Activated naive CD4-positive, alpha-beta T cell treated with anti-CD3 and anti-CD28 coated beads for 36 hours (primary cell): ENCODE results near the gene OSM. TPM values are rescaled to one million over a fixed set of nuclear protein-coding genes. Genes with fewer than 3 reads are reported as not detected.
A peak's percentile ranks its signal among the peaks of the same experiment; 100 is the strongest.

Experiments
- CTCF ChIA-PET: fragments of 350-600 bp; sonication (Branson Sonifier 250); formaldehyde crosslinking; loops from one replicate; lab custom pipeline; 2021; ENCODE audit warnings: antibody characterized with exemption; lab: Charles Lee
- DNase-seq: peaks from one replicate; pipeline ENCODE4 v3.0.0-alpha.2; 2020
- H3K27ac Mint-ChIP-seq: one replicate; pipeline ENCODE4 v1.8.0; 2021; ENCODE audit warnings: mild to moderate bottlenecking, mixed read lengths
- H3K27me3 Mint-ChIP-seq: one replicate; pipeline ENCODE4 v1.8.0; 2021; ENCODE audit warnings: low read depth, mixed read lengths
- H3K36me3 Mint-ChIP-seq: one replicate; pipeline ENCODE4 v1.8.0; 2021; ENCODE audit warnings: low read depth, mixed read lengths
- H3K4me1 Mint-ChIP-seq: one replicate; pipeline ENCODE4 v1.8.0; 2021; ENCODE audit warnings: low read depth, mixed read lengths
- H3K4me3 Mint-ChIP-seq: one replicate; pipeline ENCODE4 v1.8.0; 2021; ENCODE audit warnings: mild to moderate bottlenecking, moderate library complexity, mixed read lengths
- H3K9me3 Mint-ChIP-seq: one replicate; pipeline ENCODE4 v1.8.0; 2021; ENCODE audit warnings: mixed read lengths
- intact Hi-C: fragments of 100-400 bp; cut with micrococcal nuclease; formaldehyde crosslinking; loops from one replicate; pipeline ENCODE4 v1.15.1; 2023
- total RNA-seq, 2 experiments: library from RNA; stranded (reverse); gene quantifications; one replicate each; pipeline ENCODE4 v1.2.3, GENCODE V29; 2021

Gene OSM
- total RNA-seq, 2 experiments from 2014 or later, result 8.9 to 11.2 TPM

DNA sequence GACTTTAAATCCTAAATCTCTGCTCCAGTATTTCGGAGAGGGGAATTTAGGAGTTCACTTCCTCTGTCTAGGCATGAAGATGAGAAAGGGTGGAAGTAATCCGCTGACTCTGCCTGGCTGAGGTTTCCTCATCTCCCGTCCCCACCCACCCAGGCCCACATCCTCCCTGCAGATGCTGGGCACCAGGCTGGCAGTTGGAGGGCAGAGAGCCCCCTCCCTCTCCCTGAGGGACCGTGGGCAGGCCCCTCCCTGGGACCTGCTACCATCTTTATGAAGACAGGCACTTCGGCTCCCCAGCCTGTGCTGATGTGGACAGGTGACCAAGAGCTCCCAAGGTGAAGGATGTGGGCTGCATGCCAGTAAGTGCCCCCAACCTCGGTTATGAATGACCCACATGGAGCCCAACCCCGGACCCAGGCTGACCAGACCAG lies 16.0 kb upstream of the OSM start:
- intact Hi-C loops, result no loop called here
- no peak overlapping the region for H3K27ac Mint-ChIP-seq
- no peak for DNase-seq
- H3K36me3 Mint-ChIP-seq, result no peaks in the 10 kb centered on the region
- H3K4me1 Mint-ChIP-seq, result peaks cover 15% of the 10 kb centered on the region
- no peaks in the 10 kb centered on the region for H3K9me3 Mint-ChIP-seq
- H3K27me3 Mint-ChIP-seq, result no peaks in the 10 kb centered on the region
- CTCF ChIA-PET, result interaction anchor here (0.6 to 7.9 kb wide), 5 partner anchors 10 to 177 kb away, joined by 3 to 137 read pairs (median 3); no protein-coding TSS in a partner anchor
- no peak overlapping the region for H3K4me3 Mint-ChIP-seq

DNA sequence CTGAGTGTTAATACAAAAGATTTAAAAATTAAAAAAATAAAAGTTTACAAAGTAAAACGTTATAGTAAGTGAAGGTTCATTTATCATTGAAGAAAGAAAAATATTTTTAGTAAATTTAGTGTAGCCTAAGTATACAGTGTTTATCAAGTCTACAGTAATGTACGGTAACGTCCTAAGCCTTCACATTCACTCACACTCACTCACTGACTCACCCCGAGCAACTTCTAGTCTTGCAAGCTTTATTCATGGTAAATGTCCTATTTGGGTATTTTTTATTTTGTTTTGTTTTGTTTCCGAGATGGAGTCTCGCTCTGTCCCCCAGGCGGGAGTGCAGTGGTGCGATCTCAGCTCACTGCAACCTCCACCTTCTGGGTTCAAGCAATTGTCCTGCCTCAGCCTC lies 13.9 kb upstream of the OSM start:
- no peaks in the 10 kb centered on the region for H3K27me3 Mint-ChIP-seq
- no peaks in the 10 kb centered on the region for H3K36me3 Mint-ChIP-seq
- no peaks in the 10 kb centered on the region for H3K9me3 Mint-ChIP-seq
- no peak overlapping the region for H3K4me3 Mint-ChIP-seq
- no peak for DNase-seq
- H3K27ac Mint-ChIP-seq, result no peak overlapping the region
- intact Hi-C loops, result no loop called here
- peaks cover 25% of the 10 kb centered on the region for H3K4me1 Mint-ChIP-seq
- CTCF ChIA-PET, result interaction anchor here (0.7 to 1.6 kb wide), 9 partner anchors 8 to 179 kb away, joined by 3 to 9 read pairs (median 3); partner anchors contain the start of gene CASTOR1

DNA sequence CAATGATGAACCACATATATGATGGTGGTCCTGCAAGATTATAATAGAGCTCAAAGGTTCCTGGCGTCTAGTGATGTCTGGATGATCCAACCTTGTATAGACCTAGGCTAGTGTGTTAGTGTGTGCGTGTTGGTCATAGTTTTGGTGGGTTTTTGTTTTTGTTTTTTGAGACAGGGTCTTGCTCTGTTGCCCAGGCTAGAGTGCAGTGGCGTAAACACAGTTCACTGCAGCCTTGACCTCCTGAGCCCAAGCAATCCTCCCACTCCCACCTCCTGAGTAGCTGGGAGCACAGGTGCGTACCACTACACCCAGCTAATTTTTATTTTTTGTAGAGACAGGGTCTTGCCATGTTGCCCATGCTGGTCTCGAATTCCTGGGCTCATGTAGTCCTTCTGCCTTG lies 13.3 kb upstream of the OSM start:
- CTCF ChIA-PET, result interaction anchor here (0.7 to 1.6 kb wide), 8 partner anchors 9 to 178 kb away, joined by 3 to 9 read pairs (median 3); partner anchors contain the start of gene CASTOR1
- intact Hi-C loops, result no loop called here
- Mint-ChIP-seq H3K4me3 (no peak overlapping the region), H3K36me3 (no peaks in the 10 kb centered on the region), H3K4me1 (peaks cover 30% of the 10 kb centered on the region), H3K9me3 (no peaks in the 10 kb centered on the region), H3K27ac (no peak overlapping the region), H3K27me3 (no peaks in the 10 kb centered on the region)
- DNase-seq, result no peak

DNA sequence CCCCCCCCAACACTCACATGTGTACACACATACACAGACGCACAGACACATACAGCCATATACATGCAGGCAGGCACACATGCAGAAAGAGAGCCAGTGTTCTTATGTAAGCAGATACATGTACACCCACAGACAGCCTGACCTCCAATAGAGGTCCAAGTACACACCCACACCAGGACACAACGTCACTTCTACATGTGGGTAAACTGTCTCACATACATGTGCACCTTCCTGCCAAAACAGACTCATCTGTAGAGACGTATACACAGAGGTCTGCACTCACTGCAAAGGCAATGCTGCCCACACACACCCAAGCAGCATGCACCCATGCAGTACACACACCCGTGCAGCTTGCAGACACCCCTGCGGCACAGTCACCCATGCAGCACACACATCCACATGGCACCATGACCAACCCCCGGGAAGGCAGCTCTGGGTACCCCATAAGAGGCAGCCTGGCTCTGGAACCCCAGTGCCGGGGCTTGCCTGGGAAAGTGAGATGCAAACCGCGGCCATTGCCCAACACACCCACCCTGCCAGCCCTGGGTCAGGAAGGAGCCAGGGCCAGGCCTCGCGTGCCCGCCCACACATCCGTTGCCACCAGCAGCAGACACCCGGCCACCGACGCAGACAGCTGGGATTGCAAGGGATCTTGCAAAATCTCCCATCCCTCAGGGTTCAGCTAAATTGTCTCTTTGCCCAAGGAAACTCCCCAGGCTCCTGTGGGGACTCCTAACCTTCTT lies 12.6 kb upstream of the OSM start:
- no peaks in the 10 kb centered on the region for H3K36me3 Mint-ChIP-seq
- intact Hi-C loops, result no loop called here
- no peak for DNase-seq
- H3K27ac Mint-ChIP-seq, result no peak overlapping the region
- no peaks in the 10 kb centered on the region for H3K27me3 Mint-ChIP-seq
- CTCF ChIA-PET, result interaction anchor here (0.7 to 1.5 kb wide), 4 partner anchors 9 to 171 kb away, joined by 3 to 9 read pairs (median 4); partner anchors contain the start of gene CASTOR1
- H3K4me3 Mint-ChIP-seq, result no peak overlapping the region
- H3K9me3 Mint-ChIP-seq, result no peaks in the 10 kb centered on the region
- peaks cover 35% of the 10 kb centered on the region for H3K4me1 Mint-ChIP-seq

DNA sequence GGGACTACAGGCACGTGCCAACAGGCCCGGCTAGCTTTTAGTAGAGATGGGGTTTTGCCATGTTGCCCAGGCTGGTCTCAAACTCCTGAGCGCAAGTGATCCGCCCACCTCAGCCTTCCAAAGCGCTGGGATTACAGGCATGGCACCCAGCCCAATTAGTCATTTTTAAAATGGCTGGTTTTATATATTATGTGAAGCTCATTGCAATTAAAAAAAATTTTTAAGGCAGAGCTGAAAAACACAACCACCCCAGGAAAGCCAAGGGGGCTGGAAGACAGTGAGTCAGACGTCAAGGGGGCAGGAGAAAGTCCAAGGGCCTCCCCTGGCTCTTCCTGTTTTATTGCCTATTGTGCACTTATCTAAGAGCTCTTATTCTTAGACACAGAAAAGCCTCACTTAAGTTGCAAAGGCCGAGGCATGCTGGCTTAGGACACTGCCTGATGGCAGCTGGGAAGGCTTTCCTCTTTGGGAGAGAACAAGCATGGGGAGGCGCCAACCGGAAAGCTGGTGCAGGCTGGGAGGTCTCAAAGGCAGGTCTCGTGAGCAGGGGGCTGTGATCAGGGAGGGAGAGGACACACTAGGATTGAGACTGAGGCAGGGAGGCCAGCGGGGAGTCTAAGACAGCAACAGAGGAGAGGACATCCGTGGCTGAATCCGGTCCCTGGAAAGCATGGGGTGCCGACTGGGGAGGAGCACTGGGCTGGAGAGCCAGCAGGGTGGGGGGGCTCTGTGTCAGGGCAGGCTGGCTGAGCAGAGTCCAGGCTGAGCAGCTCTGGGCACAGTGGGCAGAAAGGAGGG lies 11.1 kb upstream of the OSM start:
- no peak overlapping the region for H3K4me3 Mint-ChIP-seq

DNA sequence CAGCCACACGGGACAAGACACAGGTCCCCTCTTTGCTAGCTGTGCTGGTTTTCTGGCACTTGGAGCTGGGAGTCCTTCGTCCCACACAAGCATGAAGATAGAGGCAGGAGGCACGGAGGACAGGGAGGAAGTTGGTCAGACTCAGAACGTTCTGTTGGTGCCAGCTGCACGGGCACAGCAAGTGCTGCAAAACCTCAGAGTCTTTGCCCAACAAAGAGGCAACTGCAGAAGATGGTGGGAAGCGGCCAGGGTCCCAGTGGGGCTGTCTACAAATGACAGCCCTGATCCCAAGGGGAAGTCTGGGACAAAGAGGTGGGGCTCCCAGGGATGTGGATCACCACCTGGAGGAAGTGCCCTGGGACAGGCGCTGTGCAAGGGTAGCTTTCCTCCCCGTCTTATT lies 9.4 kb upstream of the OSM start:
- intact Hi-C loops, result no loop called here

More for the DNA sequence above, 11.1 kb upstream of the OSM start:
- no peak overlapping the region for H3K27ac Mint-ChIP-seq
- H3K36me3 Mint-ChIP-seq, result no peaks in the 10 kb centered on the region
- intact Hi-C loops, result no loop called here
- CTCF ChIA-PET, result interaction anchor here (0.7 to 2.1 kb wide), 7 partner anchors 8 to 170 kb away, joined by 3 to 11 read pairs (median 5); no protein-coding TSS in a partner anchor
- no peaks in the 10 kb centered on the region for H3K9me3 Mint-ChIP-seq
- peaks cover 30% of the 10 kb centered on the region for H3K4me1 Mint-ChIP-seq
- DNase-seq, result no peak
- H3K27me3 Mint-ChIP-seq, result no peaks in the 10 kb centered on the region

DNA sequence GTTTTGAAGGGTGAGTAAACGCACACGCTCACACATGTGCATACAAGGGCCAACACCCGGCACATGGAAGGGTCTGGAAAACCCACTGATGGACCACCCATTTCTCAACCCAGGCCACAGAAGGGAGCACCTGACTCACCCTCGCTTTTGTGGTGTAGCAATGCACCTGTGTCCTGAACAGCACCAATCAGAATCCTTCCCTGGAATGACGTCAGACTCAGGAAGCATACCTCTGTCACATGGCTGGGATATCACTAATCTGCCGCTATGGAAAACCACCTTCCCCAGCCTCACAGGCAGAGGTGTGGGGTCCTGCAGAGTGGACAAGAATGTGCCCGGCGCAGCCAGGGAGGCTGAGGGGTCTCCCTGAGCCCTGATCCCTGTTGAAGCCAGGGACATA lies 9.0 kb upstream of the OSM start:
- Mint-ChIP-seq H3K36me3 (peaks cover 1% of the 10 kb centered on the region), H3K27me3 (no peaks in the 10 kb centered on the region), H3K9me3 (no peaks in the 10 kb centered on the region), H3K27ac (peak overlapping the region; percentile 62), H3K4me3 (no peak overlapping the region), H3K4me1 (peaks cover 30% of the 10 kb centered on the region)
- peak; percentile 45 for DNase-seq
- intact Hi-C loops, result loop anchor here (1.0 kb wide), 1 partner anchor 8 kb away; no protein-coding TSS in a partner anchor
- CTCF ChIA-PET, result interaction anchor here (1.2 to 2.1 kb wide), 4 partner anchors 10 to 115 kb away, joined by 3 to 11 read pairs (median 6); no protein-coding TSS in a partner anchor

More for the DNA sequence above, 9.4 kb upstream of the OSM start:
- peaks cover 30% of the 10 kb centered on the region for H3K4me1 Mint-ChIP-seq
- peak overlapping the region; percentile 62 for H3K27ac Mint-ChIP-seq
- no peaks in the 10 kb centered on the region for H3K36me3 Mint-ChIP-seq
- DNase-seq, result no peak
- H3K4me3 Mint-ChIP-seq, result no peak overlapping the region
- H3K27me3 Mint-ChIP-seq, result no peaks in the 10 kb centered on the region
- CTCF ChIA-PET, result interaction anchor here (1.2 to 2.1 kb wide), 4 partner anchors 10 to 115 kb away, joined by 3 to 11 read pairs (median 6); no protein-coding TSS in a partner anchor
- no peaks in the 10 kb centered on the region for H3K9me3 Mint-ChIP-seq

DNA sequence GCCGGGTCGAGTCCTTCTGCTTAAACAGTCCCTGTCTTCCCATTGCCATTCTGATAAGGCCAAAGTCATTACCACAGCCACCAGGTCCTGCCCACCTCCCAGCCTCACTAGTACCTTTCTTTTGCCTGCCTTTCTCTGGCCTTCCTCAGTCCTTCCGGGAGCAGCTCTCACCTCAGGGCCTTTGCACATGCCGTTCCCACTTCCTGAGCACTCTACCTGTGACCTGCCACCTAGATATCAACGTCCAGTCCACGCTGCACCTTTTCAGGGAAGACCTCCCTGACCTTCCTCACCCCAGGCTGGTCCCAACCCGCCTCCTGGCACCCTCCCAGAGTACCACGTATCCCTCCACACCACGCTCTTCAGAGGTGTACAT lies 7.8 kb upstream of the OSM start:
- Mint-ChIP-seq H3K27ac (no peak overlapping the region), H3K27me3 (no peaks in the 10 kb centered on the region), H3K4me1 (peaks cover 30% of the 10 kb centered on the region), H3K36me3 (peaks cover 11% of the 10 kb centered on the region), H3K4me3 (no peak overlapping the region), H3K9me3 (no peaks in the 10 kb centered on the region)
- CTCF ChIA-PET, result interaction anchor here (2.0 kb wide), 1 partner anchor 13 kb away, joined by 7 read pairs; no protein-coding TSS in a partner anchor
- DNase-seq, result no peak
- intact Hi-C loops, result no loop called here

DNA sequence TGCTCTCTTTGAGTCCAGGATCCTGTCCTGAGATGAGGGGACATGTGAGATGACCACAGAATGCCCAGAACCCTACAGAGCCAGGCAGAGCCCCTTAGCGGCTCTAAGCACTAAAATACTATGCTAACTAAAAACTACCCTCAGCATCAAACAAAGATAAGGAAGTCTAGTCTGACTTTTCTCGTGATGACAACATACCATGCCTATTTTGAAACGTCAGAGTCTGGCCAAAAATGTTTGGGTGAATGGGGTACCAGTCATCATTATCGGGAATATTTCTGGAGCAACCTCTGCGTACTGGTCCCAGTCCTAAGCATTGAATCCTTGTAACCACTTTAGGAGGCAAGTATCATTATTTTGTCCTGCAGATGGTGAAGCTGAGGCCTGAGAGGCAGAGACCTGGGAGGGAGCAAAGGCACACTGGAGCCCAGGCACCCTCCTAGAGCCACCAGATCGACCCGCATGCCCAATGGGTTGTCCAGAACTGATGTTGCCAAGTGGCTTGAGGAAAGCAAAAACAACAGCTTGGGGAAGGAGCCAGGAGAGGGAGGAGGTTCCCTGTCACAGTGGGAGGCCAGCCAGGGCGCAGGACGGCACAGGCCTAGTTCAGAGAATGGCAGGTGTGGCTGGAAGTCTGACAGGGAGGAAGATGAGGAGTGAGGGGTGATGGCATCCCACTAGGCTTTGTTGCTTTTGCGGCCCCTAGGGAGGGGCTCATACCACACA lies 7.2 kb upstream of the OSM start:
- CTCF ChIA-PET, result interaction anchor here (0.5 kb wide), 1 partner anchor 667 kb away, joined by 3 read pairs; no protein-coding TSS in a partner anchor
- no peak for DNase-seq
- Mint-ChIP-seq H3K9me3 (no peaks in the 10 kb centered on the region), H3K4me1 (peaks cover 30% of the 10 kb centered on the region), H3K27ac (peak overlapping the region; percentile 67), H3K36me3 (peaks cover 16% of the 10 kb centered on the region), H3K27me3 (no peaks in the 10 kb centered on the region), H3K4me3 (no peak overlapping the region)
- intact Hi-C loops, result no loop called here

DNA sequence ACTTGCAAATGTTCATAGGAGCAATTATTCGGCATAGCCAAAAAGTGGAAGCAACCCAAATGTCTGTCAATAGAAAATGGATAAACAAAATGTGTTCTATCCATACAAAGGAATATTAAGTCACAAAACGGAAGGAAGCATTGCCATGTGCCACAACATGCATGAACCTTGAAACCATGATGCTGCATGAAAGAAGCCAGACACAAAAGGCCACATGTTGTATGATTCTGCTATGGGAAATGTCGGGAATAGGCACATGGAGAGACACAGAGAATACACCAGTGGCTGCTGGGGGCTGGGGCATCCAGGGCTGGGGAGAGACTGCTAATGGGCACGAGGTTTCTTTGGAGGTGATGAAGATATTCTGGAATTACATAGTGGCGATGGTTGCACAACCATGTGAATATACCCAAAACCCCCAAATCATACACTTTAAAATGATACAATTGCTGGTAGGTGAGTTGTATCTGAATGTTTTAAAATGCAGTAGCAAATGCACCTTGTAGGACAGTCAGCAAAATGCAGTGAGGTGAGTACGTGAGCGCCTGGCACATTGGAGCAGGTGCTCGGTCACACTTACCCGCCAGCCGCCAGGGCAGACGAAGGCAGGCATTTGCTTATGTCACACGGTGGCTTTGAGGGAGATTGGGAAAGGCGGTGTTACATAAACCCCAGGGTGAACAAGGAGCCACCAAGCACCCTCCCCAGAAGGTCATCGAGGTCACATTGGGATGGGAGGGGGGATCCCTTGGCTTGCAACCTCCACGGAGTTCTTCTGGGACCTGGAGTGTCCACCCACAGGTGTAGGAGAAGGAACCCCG lies 6.3 kb upstream of the OSM start:
- Mint-ChIP-seq H3K27ac (no peak overlapping the region), H3K36me3 (peaks cover 23% of the 10 kb centered on the region)

DNA sequence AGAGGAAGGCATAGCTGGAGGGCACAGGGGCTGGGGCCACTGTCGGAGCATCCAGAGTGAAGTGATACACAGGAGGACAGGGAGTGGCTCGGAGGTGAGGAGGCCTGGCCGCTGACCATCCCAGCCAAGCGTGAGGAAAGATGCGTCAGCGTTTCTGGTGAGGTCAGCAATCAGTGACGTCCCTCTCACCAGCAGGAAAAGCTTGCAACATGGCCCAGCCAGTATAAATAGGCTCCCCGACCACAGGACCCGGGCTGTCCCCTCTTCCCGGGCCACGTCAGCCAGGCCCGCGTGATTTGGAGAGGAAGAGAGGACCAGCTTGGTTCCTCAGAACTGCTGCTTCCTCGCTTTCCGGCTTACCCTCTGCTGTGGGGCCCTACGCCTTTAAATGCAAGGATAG lies 4.2 kb upstream of the OSM start:
- no peaks in the 10 kb centered on the region for H3K27me3 Mint-ChIP-seq
- H3K9me3 Mint-ChIP-seq, result no peaks in the 10 kb centered on the region
- no peak for DNase-seq
- H3K4me3 Mint-ChIP-seq, result no peak overlapping the region
- peaks cover 38% of the 10 kb centered on the region for H3K36me3 Mint-ChIP-seq
- CTCF ChIA-PET, result interaction anchor here (0.5 to 1.0 kb wide), 2 partner anchors 111 to 162 kb away, joined by 3 read pairs; no protein-coding TSS in a partner anchor
- intact Hi-C loops, result no loop called here
- H3K27ac Mint-ChIP-seq, result no peak overlapping the region
- peaks cover 23% of the 10 kb centered on the region for H3K4me1 Mint-ChIP-seq

More for the DNA sequence above, 6.3 kb upstream of the OSM start:
- H3K27me3 Mint-ChIP-seq, result no peaks in the 10 kb centered on the region
- CTCF ChIA-PET, result interaction anchor here (0.5 kb wide), 1 partner anchor 666 kb away, joined by 3 read pairs; no protein-coding TSS in a partner anchor
- no peak for DNase-seq
- intact Hi-C loops, result no loop called here
- H3K4me1 Mint-ChIP-seq, result peaks cover 33% of the 10 kb centered on the region
- no peaks in the 10 kb centered on the region for H3K9me3 Mint-ChIP-seq
- H3K4me3 Mint-ChIP-seq, result no peak overlapping the region
